ENCODE measurements around the gene CELF5. TPM values are rescaled to one million over a fixed set of nuclear protein-coding genes. Genes with fewer than 3 reads are reported as not detected.
A peak's percentile ranks its signal among the peaks of the same experiment; 100 is the strongest.

CELF5 gene
- total RNA-seq, 4 donors from 2014 or later = not detected

DNA sequence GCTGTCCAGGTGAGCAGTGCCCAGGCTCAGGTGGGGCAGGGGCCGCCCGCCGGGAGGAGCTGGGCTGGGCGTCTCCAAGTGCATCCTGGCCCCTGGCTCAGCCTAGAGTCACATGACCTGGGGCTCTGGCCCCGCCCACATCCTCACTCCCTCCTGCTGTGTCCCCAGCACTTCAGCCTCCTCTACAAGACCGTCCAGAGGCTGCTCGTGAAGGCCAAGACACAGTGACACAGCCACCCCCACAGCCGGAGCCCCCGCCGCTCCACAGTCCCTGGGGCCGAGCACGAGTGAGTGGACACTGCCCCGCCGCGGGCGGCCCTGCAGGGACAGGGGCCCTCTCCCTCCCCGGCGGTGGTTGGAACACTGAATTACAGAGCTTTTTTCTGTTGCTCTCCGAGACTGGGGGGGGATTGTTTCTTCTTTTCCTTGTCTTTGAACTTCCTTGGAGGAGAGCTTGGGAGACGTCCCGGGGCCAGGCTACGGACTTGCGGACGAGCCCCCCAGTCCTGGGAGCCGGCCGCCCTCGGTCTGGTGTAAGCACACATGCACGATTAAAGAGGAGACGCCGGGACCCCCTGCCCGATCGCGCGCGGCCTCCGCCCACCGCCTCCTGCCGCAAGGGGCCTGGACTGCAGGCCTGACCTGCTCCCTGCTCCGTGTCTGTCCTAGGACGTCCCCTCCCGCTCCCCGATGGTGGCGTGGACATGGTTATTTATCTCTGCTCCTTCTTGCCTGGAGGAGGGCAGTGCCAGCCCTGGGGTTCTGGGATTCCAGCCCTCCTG is 16.8 kb upstream of the CELF5 start:
- Histone ChIP-seq H3K4me1 (no peaks in the 10 kb centered on the region), H3K9me3 (no peaks in the 10 kb centered on the region), H3K27me3 (no peaks in the 10 kb centered on the region), H3K4me3 (no peak overlapping the region), H3K36me3 (peaks cover 23 to 65% (median 35%) of the 10 kb centered on the region in 3 donors), H3K27ac (no peak overlapping the region)
- DNase-seq = no peak
- no peak for TF ChIP-seq POLR2A (IDR thresholded peaks at IDR 0.05)
- TF ChIP-seq, protein P1, sequence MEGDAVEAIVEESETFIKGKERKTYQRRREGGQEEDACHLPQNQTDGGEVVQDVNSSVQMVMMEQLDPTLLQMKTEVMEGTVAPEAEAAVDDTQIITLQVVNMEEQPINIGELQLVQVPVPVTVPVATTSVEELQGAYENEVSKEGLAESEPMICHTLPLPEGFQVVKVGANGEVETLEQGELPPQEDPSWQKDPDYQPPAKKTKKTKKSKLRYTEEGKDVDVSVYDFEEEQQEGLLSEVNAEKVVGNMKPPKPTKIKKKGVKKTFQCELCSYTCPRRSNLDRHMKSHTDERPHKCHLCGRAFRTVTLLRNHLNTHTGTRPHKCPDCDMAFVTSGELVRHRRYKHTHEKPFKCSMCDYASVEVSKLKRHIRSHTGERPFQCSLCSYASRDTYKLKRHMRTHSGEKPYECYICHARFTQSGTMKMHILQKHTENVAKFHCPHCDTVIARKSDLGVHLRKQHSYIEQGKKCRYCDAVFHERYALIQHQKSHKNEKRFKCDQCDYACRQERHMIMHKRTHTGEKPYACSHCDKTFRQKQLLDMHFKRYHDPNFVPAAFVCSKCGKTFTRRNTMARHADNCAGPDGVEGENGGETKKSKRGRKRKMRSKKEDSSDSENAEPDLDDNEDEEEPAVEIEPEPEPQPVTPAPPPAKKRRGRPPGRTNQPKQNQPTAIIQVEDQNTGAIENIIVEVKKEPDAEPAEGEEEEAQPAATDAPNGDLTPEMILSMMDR (IDR thresholded peaks at IDR 0.05) = no peak
- intact Hi-C loops (cut with DNase I) = no loop called here
- 80 to 94% methylated on average over 2 to 8 of the region's 43 CpGs for WGBS, 2 donors

DNA sequence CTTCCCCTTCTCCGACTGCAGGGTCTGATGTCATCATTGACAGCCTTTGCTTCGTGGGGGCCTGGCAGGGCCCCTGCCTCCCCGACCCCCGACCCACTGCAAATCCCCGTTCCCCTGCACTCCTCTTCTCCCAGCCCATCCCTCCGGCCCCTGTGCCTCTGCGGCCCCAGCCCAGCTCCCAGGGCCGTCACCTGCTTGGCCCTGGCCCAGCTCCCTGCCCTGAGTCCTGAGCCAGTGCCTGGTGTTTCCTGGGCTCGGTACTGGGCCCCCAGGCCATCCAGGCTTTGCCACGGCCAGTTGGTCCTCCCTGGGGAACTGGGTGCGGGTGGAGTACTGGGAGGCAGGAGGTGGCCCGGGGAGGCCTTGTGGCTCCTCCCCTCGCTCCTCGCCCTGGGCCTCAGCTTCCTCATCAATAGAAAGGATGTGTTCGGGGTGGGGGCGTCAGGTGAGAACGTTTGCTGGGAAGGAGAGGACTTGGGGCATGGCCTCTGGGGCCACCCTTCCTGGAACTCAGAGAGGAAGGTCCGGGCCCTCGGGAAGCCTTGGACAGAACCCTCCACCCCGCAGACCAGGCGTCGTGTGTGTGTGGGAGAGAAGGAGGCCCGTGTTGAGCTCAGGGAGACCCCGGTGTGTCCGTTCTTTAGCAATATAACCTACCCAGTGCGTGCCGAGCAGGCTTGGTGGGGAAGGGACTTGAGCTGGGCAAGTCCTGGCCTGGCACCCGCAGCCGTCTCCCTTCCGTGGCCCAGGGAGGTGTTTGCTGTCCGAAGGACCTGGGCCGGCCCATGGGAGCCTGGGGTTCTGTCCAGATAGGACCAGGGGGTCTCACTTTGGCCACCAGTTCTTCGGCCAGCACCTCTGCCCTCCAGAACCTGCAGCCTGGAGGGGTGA is 15.9 kb upstream of the CELF5 start:
- intact Hi-C loops (cut with DNase I) = no loop called here
- TF ChIP-seq, protein P1 (IDR thresholded peaks at IDR 0.05) = no peak
- no peak for TF ChIP-seq POLR2A (IDR thresholded peaks at IDR 0.05)
- Histone ChIP-seq H3K27me3 (no peaks in the 10 kb centered on the region), H3K4me1 (no peaks in the 10 kb centered on the region), H3K4me3 (no peak overlapping the region), H3K36me3 (peaks cover 23 to 58% (median 33%) of the 10 kb centered on the region in 3 donors), H3K27ac (no peak overlapping the region), H3K9me3 (no peaks in the 10 kb centered on the region)
- DNase-seq = no peak
- 81 to 83% methylated on average over 6 to 10 of the region's 33 CpGs for WGBS, 2 donors

DNA sequence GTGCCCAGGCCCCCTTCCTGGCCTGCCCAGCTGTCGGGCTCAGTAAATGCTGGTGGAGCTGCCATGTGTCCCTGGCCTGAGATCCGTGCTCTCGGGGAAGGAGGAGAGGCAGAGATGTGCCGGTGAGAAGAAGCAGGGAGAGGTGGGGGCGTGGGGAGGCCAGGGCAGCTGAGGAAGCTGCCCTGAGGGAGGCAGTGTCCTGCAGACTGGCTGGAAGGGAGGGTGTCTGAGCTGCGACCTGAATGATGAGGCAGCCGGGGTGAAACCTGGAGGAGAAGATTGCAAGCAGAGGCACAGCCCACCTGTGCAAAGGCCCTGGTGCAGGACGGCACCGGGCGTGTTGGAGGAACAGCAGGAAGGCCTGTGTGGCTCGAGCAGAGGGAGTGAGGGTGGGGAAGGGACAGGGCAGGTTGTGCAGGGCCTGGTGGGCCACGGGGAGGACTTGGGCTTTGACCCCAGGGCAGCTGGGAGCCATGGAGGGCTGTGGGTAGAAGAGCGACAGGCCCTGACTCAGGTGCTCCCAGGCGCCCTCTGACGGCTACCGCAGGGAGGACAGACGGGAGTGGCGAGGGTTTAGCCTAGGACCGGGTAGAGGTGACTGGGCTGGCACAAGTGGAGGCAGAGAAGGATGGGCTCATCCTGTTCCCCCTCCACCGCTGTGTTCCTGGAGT is 14.0 kb upstream of the CELF5 start:
- Histone ChIP-seq H3K4me3 (no peak overlapping the region), H3K27ac (no peak overlapping the region), H3K9me3 (no peaks in the 10 kb centered on the region), H3K36me3 (peaks cover 14 to 38% (median 19%) of the 10 kb centered on the region in 3 donors), H3K27me3 (no peaks in the 10 kb centered on the region), H3K4me1 (no peaks in the 10 kb centered on the region)
- 37 to 63% methylated on average over 9 to 16 of the region's 20 CpGs for WGBS, 2 donors
- no peak for DNase-seq
- TF ChIP-seq POLR2A (IDR thresholded peaks at IDR 0.05) = no peak
- TF ChIP-seq, protein P1 (IDR thresholded peaks at IDR 0.05) = peak in 5 of 6 experiments; percentile 31 to 69 (median 49)
- intact Hi-C loops (cut with DNase I) = no loop called here

DNA sequence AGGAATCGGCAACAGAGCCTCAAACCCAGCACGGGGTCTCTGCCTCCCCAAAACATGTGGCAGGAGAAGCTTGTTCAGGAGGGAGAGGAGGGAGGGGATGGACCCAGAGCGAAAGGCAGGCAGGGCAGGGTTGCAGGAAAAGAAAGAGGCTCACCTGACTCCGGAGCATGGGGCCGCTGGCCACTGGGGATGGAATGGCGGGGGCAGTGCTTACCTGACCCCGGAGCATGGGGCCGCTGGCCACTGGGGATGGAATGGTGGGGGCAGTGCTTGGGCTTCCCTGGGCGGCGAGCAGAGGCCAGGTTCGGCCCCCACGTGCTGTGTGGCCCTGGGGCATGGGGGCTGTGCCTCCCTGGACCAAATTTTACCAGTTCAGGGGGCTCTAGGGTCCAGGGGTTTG is 13.3 kb upstream of the CELF5 start:
- H3K4me3 ChIP-seq = no peak overlapping the region
- WGBS, 2 donors = 68% methylated on average over 2 of the region's 12 CpGs; no CpG with 5 or more reads in 1 of the 2 donors
- no peak overlapping the region for H3K27ac ChIP-seq
- H3K4me1 ChIP-seq = no peaks in the 10 kb centered on the region
- no peak for TF ChIP-seq POLR2A (IDR thresholded peaks at IDR 0.05)
- TF ChIP-seq, protein P1 (IDR thresholded peaks at IDR 0.05) = no peak
- H3K9me3 ChIP-seq = no peaks in the 10 kb centered on the region
- no peaks in the 10 kb centered on the region for H3K27me3 ChIP-seq
- intact Hi-C loops (cut with DNase I) = no loop called here
- peaks cover 7 to 31% (median 18%) of the 10 kb centered on the region in 3 donors for H3K36me3 ChIP-seq
- DNase-seq = no peak

Data from esophagus squamous epithelium (tissue), 5 donors.